Stimulated activated CD8-positive, alpha-beta memory T cell treated with anti-CD3 and anti-CD28 coated beads, Interleukin-15, amount 100 ng/mL, for 1 hour (primary cell): ENCODE measurements around the gene PPP2R2C.

Source experiments
- DNase-seq: peaks from one replicate; pipeline ENCODE4 v3.0.0-alpha.2; 2020; ENCODE audit warnings: low read depth

The PPP2R2C gene

GRCh38 chr4:6396696-6397236 is 75.6 kb downstream of the PPP2R2C start:
- DNase-seq = no peak

- no peak for DNase-seq
Observed at GRCh38 chr4:6395466-6396228, 76.8 kb downstream of the PPP2R2C start.

- no peak for DNase-seq
Observed at GRCh38 chr4:6394671-6395081, 77.7 kb downstream of the PPP2R2C start.

- DNase-seq = no peak
Observed at GRCh38 chr4:6393544-6394475, 78.6 kb downstream of the PPP2R2C start.

- no peak for DNase-seq
Observed at GRCh38 chr4:6393066-6393465, 79.3 kb downstream of the PPP2R2C start.

- no peak for DNase-seq
Observed at GRCh38 chr4:6392407-6392806, 80.0 kb downstream of the PPP2R2C start.

GRCh38 chr4:6391852-6392188 is 80.6 kb downstream of the PPP2R2C start:
- DNase-seq = no peak

- no peak for DNase-seq
Observed at GRCh38 chr4:6391186-6391851, 81.1 kb downstream of the PPP2R2C start.

GRCh38 chr4:6390356-6390755 is 82.1 kb downstream of the PPP2R2C start:
- no peak for DNase-seq

GRCh38 chr4:6389142-6389825 is 83.1 kb downstream of the PPP2R2C start:
- DNase-seq = no peak

- no peak for DNase-seq
Observed at GRCh38 chr4:6388713-6389112, 83.7 kb downstream of the PPP2R2C start.

- no peak for DNase-seq
Observed at GRCh38 chr4:6387946-6388345, 84.5 kb downstream of the PPP2R2C start.

GRCh38 chr4:6386091-6386490 is 86.3 kb downstream of the PPP2R2C start:
- no peak for DNase-seq

- no peak for DNase-seq
Observed at GRCh38 chr4:6385288-6385687, 87.1 kb downstream of the PPP2R2C start.

- no peak for DNase-seq
Observed at GRCh38 chr4:6384541-6384940, 87.9 kb downstream of the PPP2R2C start.

GRCh38 chr4:6383929-6384328 is 88.5 kb downstream of the PPP2R2C start:
- no peak for DNase-seq

GRCh38 chr4:6383009-6383404 is 89.4 kb downstream of the PPP2R2C start:
- no peak for DNase-seq

- no peak for DNase-seq
Observed at GRCh38 chr4:6381571-6382123, 90.8 kb downstream of the PPP2R2C start.

- no peak for DNase-seq
Observed at GRCh38 chr4:6380746-6381410, 91.5 kb downstream of the PPP2R2C start.

GRCh38 chr4:6379767-6380745 is 92.4 kb downstream of the PPP2R2C start:
- DNase-seq = no peak
